Measurements from ENCODE around the gene ZBED4.

- no peak for TF ChIP-seq CTCF (IDR thresholded peaks at IDR 0.05)
- no peak for TF ChIP-seq TCF7 (CRISPR knock-in tag; IDR thresholded peaks at IDR 0.05; ENCODE audit: low read depth)
Observed at GRCh38 chr22:49865156-49865555, 11.5 kb downstream of the ZBED4 start.
